ENCODE data around the gene SVIL.
"Not testable (repeated sequence)": the region's sequence is repeated elsewhere in the genome, so short reads cannot be mapped to it uniquely, and the experiment has no call there.

Gene SVIL

DNA sequence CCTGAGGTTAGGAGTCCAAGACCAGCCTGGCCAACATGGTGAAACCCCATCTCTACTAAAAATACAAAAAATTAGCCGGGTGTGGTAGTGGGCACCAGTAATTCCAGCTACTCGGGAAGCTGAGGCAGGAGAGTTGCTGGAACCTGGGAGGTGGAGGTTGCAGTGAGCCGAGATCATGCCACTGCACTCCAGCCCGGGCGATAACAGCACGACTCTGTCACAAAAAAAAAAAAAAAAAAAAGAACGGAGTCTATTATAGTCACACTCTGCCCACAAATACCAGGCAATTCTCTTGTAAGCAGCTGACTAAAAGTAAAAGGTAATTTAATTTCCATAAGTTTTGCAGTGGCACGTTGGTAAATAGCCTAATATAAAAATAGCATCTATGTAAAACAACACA is 98.1 kb downstream of the SVIL start:
- not testable (repeated sequence) for DNase-seq

DNA sequence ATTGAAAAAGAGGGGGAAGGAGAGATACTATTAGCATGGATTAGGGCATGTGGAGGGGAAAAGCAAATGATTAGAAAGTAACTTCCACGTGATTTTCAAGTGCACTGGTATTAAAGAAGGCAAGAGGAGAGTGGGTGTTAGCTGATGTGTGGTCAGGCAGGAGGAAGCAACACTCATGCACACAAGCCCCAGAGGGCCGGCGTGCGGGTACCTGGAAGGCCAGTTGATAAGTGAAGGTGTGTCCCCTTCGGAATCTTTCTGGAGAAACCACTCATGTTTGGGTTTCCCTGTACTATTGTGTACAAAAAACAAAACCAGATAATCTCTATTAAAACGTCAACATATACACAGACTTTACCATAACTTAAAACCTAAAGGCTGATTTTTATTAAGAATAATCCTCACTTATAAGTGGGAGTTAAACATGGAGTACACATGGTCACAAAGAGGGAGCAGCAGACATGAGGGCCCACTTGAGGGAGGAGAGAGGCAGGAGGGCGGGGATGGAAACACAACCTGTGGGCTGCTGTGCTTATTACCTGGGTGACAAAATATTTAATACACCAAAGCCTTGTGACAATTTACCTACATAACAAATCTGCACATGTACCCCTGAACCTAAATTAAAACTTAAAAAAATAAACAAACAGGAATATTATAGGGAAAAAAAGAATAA is 98.9 kb downstream of the SVIL start:
- DNase-seq = no peak

- peak; percentile 89 for DNase-seq
These were observed 99.6 kb downstream of the SVIL start for GRCh38 chr10:29535012-29535777.

DNA sequence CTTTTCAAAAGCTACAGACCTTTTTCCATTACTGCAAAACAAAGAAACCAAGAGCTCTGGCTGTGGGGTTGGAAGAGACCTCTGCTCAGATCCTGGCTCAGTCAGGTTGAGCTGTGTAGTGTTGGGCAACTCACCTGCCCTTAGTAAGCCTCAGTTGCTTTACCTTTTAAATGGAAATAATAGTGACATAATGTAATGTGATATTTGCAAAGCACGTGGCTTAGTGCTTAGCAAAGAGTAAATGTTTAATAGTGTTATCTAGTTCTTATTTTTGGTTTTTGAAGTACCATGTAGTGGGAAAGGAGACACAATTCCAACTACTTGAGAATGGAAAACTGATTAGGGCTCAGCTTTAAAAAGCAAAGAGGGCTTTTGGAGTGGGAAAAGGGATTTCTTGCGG is 100.2 kb downstream of the SVIL start:
- DNase-seq = no peak

DNA sequence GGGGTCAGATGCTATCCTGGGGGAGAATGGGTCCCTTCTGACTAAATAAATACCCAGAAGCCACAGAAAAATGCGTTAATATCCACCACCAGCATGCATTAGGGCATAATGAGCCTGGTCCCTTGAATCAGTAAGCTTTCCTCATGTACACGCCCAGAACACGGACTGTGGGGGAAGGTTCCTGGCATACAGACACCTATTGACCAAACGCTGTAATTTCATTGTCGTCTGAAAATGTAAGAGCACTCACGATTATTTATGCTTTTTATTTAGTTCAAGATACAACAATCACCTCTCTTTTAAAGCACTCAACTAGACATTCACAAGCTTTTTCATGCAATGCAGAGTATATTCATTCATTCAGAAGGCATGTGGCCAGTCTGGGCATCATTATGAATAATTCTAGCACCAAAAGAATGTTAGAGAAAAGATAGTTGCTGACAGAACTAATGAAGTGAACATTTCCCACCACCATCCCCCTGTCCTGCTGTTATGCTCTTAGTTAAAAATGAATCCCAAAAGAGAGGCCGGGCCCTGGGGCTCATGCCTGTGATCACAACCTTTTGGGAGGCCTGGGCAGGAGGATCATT is 101.0 kb downstream of the SVIL start:
- peak; percentile 34 for DNase-seq

DNA sequence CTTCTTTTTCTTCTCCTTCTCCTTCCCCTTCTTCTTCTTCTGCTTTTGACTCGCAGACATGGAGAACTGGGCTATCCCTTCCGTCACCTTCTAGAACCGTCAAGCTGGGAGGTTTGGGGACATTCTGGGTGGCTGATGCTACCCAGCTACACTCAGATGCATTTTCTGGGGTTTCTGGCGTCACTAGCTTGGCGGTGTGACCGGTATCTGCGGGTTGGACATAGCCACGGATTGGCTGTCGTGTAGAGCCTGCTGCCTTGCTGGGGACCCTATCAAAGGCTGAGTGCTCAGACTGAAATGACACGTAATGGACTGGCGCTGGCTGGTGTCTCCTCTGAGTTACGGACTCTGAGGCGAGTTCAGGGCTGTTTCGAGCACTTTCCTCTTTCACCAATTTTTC is 101.7 kb downstream of the SVIL start:
- DNase-seq = no peak

- no peak for DNase-seq
These were observed 102.4 kb downstream of the SVIL start for GRCh38 chr10:29532256-29532878.

DNA sequence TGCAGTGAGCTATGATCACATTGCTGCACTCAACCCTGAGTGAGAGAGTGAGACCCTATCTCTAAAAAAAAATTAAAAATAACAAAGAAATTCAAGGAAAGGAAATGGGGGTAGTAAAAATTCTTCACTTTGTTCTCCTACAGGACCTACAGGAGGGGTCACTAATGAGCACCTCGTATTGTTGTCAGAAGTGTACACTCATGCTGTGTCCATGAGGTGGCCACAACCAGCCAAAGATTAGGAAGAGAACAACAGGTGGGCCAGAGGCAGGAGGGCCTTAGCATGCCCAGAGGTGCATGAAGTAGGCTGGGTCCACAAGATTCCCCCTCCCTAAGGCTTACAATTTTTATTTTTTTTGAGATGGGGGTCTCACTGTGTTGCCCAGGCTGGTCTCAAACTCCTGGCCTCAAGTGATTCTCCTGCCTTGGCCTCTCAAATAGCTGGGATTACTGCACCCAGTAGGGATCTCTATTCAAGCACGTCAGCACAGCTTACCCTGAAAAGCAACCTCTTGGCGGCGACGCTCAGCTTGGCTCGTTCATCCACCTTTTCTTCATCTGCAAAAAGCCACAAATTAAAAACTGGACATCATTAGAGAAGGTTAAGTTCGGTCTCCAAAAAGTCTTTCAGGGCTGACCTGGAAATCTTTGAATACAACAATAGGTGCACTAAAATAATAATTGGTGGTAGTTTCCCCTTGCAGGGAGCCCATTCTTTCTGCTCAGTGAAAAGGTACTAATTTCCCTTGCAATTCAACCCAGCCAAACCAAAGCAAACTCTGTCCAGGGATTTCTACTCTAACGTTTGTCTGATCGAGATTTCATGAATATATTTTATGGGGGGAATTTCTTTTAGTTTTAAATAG is 104.4 kb downstream of the SVIL start:
- DNase-seq = no peak

DNA sequence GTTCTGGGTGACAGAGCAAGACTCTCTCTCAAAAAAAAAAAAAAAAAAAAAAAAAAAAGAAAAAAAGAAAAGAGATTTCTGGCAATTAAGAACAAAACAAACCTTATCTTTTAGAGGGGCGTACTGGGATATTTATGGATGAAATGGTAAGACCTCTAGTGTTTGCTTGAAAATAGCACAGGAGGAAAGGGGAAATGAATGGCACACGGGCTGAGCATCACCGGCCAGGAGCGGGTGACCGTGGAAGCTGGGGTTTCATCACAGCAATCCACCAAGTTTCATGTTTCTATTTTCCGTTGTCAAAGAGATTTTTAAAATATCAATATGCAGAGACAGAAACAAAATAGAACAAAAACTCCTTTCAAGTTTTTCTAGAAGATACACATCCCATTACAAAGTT is 105.6 kb downstream of the SVIL start:
- DNase-seq = no peak

DNA sequence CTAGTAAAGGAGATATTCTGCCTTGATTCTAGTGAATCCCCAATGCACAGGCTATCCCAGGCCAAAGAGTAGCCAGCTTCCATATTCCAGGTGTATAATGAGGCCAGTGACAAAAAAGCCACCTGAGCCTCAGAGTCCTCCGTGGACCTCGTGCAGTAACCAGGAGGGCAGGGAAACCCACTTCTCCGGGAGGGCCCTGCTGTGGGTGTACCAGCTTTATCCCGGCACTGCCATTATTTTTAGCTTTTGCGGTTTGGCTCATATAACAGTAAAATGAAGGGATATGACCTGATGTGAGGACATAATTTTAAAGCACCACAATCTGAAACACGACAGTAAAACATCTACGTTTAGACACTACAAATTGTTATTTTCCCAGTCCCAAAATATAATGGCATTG is 109.0 kb downstream of the SVIL start:
- DNase-seq = no peak

DNA sequence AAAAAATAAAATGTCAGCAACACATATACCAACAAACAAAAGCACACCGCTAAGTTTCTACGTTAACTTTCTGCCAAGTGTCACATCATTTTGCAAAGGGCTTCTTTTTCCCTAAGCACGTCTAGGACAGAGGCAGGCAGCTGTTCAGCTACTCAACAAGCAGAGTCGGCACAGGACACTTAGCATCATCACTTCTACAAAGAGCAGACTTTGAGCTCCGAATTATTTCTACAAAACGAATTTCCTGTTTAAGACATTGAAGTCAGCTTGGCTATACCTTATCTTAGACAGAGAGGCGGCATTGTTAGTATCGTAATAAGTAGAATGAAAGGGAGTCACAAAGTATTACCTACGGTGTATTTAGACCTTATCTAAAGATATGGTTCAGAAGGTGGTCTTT is 110.1 kb downstream of the SVIL start:
- DNase-seq = no peak

DNA sequence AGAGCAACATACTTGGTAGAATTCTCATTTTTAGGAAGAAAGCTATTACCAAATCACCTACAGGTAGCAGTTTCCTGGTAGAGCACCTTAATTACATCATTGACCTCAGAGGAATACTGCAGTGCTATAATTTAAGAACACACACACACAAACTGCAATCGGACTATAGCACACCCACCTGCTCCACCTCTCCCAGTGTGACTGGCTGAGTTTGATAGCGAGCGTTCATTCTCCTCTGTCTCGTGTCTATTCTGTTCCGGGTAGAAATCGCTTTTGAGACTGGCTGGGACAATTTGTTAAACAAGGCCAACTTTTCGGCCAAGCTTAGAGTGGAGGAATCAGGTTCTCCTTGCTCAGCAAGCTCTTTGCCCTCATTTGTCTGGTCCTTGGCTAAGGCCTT is 110.5 kb downstream of the SVIL start:
- DNase-seq = no peak

- DNase-seq = no peak
These were observed 111.9 kb downstream of the SVIL start for GRCh38 chr10:29522918-29523317.

GRCh38 chr10:29522061-29522855 is 112.5 kb downstream of the SVIL start:
- peak; percentile 43 for DNase-seq

- no peak for DNase-seq
These were observed 115.1 kb downstream of the SVIL start for GRCh38 chr10:29519659-29520058.

GRCh38 chr10:29517352-29517923 is 117.3 kb downstream of the SVIL start:
- peak; percentile 57 for DNase-seq

GRCh38 chr10:29516309-29516932 is 118.3 kb downstream of the SVIL start:
- DNase-seq = not testable (repeated sequence)

GRCh38 chr10:29515879-29516278 is 118.9 kb downstream of the SVIL start:
- not testable (repeated sequence) for DNase-seq

GRCh38 chr10:29515104-29515503 is 119.7 kb downstream of the SVIL start:
- DNase-seq = not testable (repeated sequence)

- DNase-seq = no peak
These were observed 120.5 kb downstream of the SVIL start for GRCh38 chr10:29514306-29514705.

Data from fibroblast of skin of scalp (primary cell).